GM21619 (cell line): ENCODE data around the gene PRL.

Source experiments
- ATAC-seq: cut with Tn5 transposase; IDR thresholded peaks from one replicate; pipeline ENCODE4 v1.9.1; 2021; ENCODE audit not compliant: unreplicated experiment

Gene PRL

GRCh38 chr6:22296936-22297335 lies at the start of gene PRL:
Gene PRL, minus strand, starts transcription at chr6:22297036. Its CDS starts 54 bp downstream, at chr6:22296982.
- ATAC-seq = no peak

- ATAC-seq = no peak
These were observed 47.0 kb upstream of the PRL start for GRCh38 chr6:22343864-22344263.

- ATAC-seq = no peak
These were observed 37.9 kb upstream of the PRL start for GRCh38 chr6:22334778-22335177.

- no peak for ATAC-seq
These were observed 37.0 kb upstream of the PRL start for GRCh38 chr6:22333802-22334201.

- no peak for ATAC-seq
These were observed 35.9 kb upstream of the PRL start for GRCh38 chr6:22332711-22333110.

GRCh38 chr6:22332216-22332615 lies 35.4 kb upstream of the PRL start:
- no peak for ATAC-seq

GRCh38 chr6:22330941-22331340 lies 34.1 kb upstream of the PRL start:
- no peak for ATAC-seq

- ATAC-seq = no peak
These were observed 31.6 kb upstream of the PRL start for GRCh38 chr6:22328474-22328873.

GRCh38 chr6:22327881-22328280 lies 31.0 kb upstream of the PRL start:
- no peak for ATAC-seq

GRCh38 chr6:22326500-22326899 lies 29.7 kb upstream of the PRL start:
- no peak for ATAC-seq

- no peak for ATAC-seq
These were observed 28.6 kb upstream of the PRL start for GRCh38 chr6:22325481-22325880.

GRCh38 chr6:22323848-22324247 lies 27.0 kb upstream of the PRL start:
- ATAC-seq = no peak

GRCh38 chr6:22322103-22323030 lies 25.5 kb upstream of the PRL start:
- ATAC-seq = no peak

GRCh38 chr6:22320750-22321149 lies 23.9 kb upstream of the PRL start:
- ATAC-seq = no peak

- ATAC-seq = no peak
These were observed 21.6 kb upstream of the PRL start for GRCh38 chr6:22318404-22318803.

- ATAC-seq = no peak
These were observed 17.0 kb upstream of the PRL start for GRCh38 chr6:22313796-22314195.

- no peak for ATAC-seq
These were observed 12.1 kb upstream of the PRL start for GRCh38 chr6:22308939-22309338.

- no peak for ATAC-seq
These were observed 10.1 kb upstream of the PRL start for GRCh38 chr6:22306741-22307466.

- no peak for ATAC-seq
These were observed 6.0 kb upstream of the PRL start for GRCh38 chr6:22302838-22303237.

- ATAC-seq = no peak
These were observed 3.6 kb upstream of the PRL start for GRCh38 chr6:22300273-22300998.

GRCh38 chr6:22298475-22298890 lies 1.6 kb upstream of the PRL start:
- no peak for ATAC-seq
